ENCODE results near the gene CHFR.
"Not testable (repeated sequence)": the region's sequence is repeated elsewhere in the genome, so short reads cannot be mapped to it uniquely, and the experiment has no call there.

Gene CHFR

DNA sequence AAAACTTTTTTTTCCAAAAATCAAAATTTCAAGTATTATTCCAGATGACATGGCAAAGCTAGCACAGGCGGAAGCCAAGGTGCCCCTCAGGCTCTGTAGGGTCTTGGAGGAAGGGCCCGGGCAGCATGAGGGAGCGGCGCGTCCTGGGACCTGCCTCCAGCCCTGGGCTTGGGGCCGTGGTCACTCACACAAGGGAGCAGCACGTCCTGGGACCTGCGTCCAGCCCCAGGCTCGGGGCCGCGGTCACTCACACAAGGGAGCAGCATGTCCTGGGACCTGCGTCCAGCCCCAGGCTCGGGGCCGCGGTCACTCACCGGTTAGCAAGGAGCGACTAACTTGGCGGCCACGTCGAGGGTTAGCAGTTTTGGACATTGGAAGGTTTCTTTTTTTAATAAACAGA is 46.9 kb downstream of the CHFR start:
- no peak for DNase-seq (ENCODE audit: low read depth in 3 of 3)

DNA sequence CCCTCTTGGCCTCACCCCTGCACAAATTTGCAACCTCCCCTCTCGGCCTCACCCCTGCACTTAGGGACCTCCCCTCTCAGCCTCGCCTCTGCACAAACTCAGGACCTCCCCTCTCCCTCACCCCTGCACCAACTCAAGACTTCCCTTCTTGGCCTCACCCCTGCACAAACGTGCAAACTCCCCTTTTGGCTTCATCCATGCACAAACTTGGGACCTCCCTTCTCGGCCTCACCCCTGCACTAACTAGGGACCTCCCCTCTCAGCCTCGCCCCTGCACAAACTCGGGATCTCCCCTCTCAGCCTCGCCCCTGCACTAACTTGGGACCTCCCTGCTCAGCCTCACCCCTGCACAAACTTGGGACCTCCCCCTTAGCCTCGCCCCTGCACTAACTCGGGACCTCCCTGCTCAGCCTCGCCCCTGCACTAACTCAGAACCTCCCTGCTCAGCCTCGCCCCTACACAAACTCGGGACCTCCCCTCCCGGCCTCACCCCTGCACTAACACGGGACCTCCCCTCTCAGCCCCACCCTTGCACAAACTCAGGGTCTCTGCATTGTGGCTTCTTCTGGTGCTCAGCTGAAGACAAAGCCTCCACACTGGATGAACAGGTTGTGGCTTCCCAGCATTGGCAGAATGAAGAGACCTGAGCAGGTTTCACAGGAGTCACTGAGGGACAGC is 47.7 kb downstream of the CHFR start:
- DNase-seq (ENCODE audit: low read depth in 3 of 3), result no peak

DNA sequence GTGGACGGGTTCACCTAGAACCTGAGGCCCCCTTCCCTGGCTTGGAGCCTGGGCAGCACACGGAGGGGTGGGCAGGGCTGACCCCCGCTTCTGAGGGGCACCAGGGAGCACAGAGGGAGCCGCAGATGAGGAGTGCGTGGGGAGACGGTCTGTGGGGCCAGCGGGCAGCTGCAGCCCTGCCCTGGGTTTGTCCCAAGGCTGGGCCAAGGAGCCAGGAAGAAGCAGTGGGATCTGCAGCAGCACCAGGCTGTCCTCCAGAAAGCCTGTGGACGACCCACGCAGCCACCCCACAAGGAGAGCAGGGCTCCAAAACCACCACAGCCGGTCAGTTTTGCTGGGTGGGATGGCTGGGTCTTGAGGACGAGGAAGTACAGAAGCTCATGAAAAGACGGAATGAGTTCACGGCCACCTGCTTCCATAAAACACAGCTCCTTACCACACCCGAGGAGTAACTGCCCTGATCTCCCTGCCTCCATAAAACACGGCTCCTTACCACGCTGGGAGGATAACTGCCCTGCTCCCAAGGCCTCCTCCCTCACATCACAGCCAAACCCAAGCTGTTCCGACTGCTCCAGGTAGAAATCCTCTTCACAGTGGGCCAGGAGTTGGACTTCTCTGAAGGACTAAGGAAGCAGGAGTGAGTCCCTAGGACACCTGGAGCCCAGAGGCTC is 48.9 kb downstream of the CHFR start:
- no peak for DNase-seq (ENCODE audit: low read depth in 3 of 3)

DNA sequence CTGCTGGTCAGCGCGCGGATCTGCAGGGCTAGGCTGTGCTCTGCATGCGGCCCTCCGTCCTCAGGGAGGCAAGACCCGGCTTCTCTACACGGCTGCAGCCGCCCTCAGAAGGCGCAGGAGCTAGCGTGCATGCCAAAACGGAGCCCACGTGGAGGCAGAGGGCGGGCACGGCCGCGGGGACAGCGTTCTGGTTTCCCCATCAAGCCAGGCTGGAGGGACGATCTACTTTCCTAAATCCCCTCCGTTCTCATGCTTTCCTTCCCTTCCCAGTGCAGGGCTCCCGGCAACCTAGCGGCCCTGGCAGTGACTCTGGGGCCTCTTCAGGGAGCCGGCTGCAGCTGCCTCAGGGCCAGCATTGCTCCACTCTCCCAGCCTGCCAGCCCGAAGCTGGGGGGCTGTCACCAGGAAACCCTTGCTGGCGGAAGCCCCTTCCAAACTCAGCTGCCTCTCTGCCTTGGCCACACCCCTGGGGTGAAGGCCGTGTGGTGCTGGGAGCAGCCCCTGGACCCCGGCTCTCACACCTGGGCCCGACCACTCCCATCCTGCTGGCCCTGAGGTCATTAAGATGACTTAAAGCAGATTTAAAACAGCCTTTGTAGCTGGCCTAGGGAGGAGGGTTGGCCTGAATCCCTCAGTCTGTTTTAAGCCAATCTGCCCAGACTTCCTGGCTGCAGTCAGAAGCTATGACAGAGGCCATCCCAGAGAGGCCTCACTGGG is 49.6 kb downstream of the CHFR start:
- DNase-seq (ENCODE audit: low read depth in 3 of 3), result no peak

DNA sequence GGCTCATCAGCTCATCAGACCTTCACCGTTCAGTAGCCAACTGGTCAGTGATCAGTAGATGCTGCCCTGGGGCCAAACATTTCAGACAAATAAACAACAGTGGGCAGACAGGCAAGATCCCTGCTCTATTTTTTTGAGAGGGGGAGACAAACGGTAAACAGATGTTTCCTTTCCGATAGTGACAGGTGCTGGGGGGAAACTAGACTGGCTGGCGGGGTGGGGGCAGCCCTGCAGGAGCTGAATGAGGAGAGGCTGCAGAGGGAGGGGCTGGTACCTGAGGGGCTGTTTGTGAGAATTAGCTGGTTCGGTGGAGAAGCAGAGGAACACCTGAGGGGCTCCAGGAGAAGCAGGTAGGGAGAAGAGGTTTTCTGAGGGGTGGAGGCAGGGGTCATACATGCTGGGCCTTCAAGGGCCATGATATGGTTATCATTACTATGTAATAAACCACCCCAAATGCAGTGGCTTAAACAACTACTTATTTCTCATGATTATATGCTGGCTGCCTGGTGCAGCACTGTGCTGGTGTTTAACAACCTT is 50.5 kb downstream of the CHFR start:
- DNase-seq (ENCODE audit: low read depth in 3 of 3), result no peak

DNA sequence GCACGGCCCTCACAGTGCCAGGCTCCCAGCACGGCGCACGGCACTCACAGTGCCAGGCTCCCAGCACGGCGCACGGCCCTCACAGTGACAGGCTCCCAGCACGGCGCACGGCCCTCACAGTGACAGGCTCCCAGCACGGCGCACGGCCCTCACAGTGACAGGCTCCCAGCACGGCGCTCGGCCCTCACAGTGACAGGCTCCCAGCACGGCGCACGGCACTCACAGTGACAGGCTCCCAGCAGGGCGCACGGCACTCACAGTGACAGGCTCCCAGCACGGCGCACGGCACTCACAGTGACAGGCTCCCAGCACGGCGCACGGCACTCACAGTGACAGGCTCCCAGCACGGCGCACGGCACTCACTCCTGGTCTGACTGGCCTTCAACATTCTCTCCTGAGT is 51.2 kb downstream of the CHFR start:
- not testable (repeated sequence) for DNase-seq (ENCODE audit: low read depth in 3 of 3)

DNA sequence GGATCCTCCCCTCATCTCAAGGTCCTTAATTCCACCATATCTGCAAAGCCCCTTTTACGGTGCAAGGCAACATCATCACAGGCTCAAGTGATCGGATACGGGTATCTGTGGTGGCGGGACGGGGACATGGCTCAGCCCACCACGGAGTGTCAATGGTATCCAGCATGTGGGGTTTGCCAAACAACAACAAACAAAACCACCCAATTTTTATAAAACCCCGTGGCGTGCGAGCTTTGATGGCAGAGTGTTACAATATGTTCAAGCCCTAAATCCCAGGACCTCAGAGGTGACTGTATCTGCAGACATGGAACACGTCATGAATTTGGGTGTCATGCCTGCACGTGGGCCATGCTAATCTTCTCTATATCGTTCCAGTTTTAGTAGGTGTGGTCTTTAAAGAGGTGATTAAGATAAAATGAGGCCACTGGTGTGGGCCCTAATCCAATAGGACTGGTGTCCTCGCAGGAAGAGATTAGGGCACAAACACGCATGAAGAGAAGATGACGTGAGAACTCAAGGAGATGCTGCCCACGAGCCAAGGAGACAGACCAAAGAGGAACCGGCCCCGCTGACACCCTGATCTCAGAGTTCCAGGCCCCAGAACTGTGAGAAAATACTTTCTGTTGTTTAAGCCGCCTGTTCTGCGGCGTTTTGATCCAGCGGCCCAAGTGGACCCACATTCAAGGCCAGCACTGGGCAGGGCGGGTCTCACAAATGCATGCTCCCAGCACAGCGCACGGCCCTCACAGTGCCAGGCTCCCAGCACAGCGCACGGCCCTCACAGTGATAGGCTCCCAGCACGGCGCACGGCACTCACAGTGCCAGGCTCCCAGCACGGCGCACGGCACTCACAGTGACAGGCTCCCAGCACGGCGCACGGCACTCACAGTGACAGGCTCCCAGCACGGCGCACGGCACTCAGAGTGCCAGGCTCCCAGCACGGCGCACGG is 52.1 kb downstream of the CHFR start:
- DNase-seq (ENCODE audit: low read depth in 3 of 3), result no peak

DNA sequence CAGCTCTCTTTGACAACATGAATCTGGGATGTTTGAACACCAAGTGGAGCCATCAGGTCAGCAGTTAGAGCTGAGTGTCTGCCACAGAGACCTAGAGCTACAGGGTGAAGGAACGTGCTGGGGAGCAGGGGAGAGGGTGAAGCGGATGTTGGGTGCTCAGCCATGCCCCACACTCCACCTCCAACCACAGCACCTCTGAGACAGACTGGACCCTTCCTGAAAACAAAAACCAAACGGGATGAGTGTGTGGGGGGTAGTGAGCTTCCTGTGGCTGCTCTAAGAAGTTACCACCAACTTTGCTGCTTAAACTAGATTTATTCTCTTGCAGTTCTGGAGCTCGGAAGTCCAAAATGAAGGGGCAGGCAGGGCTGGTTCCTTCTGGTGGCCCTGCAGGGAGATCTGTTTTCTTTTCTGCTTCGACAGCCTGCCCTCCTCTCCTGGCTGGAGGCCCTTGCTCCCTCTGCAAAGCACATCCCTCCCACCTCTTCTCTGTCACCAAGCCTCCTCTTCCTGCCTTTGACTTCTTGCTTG is 53.2 kb downstream of the CHFR start:
- DNase-seq (ENCODE audit: low read depth in 3 of 3), result no peak

DNA sequence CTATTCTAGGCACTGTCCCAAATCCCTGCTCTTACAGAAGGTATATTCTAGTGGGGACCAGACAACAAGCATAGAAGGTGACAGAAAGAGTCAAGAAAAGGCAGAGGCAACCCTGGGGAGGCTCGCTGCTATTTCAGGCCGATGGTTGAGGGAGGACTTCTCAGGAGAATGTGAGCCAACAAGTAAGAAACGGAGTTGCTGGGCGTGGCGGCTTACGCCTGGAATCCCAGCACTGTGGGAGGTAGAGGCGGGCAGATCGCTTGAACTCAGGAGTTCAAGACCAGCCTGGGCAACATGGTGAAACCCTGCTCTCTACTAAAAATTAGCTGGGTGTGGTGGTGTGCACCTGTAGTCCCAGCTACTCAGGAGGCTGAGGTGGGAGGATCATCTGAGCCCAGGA is 54.1 kb downstream of the CHFR start:
- DNase-seq (ENCODE audit: low read depth in 3 of 3), result no peak

DNA sequence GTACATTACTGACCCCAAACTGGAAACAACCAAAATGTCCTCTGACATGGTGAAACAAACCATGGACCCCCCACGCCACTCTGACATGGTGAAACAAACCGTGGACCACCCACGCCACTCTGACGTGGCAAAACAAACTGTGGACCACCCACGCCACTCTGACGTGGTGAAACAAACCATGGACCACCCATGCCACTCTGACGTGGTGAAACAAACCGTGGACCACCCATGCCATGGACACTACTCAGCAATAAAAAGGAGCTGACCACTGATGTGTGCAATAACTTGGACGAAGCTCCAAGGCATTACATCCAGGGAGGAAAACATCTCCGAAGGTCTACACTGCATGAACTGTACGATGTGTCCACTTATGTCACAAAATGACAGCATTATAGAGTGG is 55.6 kb downstream of the CHFR start:
- DNase-seq (ENCODE audit: low read depth in 3 of 3), result no peak

DNA sequence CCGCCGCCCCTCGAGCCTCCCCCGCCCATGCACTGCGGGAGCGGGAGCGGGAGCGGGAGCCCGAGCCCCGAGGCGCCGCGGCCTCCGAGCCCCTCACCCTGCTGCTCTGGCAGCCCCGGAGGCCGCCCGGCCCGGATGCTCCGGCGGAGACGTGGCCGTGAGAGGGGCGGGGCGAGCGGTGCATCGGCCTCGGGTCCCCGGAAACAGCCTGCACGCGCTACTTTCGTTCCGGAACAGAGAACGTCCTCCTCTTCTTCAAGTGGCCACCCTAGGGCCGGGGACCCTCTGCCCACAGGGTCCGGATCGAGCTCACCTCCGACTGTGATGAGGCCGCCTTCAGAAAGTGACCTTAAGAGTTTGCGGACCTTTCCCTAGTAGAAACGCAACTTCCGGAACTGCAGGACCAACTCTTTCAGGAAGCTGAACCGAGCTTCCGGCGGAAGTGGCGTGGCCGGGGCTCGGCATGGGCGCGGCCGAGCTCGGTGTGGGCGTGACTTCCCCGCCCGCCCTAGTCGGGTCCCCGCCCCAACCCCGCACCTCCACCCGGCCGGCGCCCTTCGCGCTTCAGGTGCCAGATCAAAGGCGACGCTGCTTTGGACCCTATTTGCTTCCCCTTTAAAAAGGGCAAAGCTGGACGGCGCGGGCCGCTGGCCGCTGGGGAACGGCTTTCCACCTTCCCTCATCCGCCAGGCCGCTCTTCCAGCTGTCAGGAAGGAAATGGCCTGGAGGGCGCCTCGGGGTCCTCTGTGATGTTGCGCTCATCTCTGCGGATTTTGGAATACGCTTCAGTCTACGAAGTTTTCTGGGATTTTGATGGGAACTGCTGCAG is 58.5 kb downstream of the CHFR start, which contains the start of gene GOLGA3:
Gene GOLGA3, minus strand, starts transcription at position 164 of the 829 bp plus-strand sequence. CDS start 6,741 bp downstream, outside the sequence.
- peak; percentile 92 to 94 (median 94) for DNase-seq (ENCODE audit: low read depth in 3 of 3)

DNA sequence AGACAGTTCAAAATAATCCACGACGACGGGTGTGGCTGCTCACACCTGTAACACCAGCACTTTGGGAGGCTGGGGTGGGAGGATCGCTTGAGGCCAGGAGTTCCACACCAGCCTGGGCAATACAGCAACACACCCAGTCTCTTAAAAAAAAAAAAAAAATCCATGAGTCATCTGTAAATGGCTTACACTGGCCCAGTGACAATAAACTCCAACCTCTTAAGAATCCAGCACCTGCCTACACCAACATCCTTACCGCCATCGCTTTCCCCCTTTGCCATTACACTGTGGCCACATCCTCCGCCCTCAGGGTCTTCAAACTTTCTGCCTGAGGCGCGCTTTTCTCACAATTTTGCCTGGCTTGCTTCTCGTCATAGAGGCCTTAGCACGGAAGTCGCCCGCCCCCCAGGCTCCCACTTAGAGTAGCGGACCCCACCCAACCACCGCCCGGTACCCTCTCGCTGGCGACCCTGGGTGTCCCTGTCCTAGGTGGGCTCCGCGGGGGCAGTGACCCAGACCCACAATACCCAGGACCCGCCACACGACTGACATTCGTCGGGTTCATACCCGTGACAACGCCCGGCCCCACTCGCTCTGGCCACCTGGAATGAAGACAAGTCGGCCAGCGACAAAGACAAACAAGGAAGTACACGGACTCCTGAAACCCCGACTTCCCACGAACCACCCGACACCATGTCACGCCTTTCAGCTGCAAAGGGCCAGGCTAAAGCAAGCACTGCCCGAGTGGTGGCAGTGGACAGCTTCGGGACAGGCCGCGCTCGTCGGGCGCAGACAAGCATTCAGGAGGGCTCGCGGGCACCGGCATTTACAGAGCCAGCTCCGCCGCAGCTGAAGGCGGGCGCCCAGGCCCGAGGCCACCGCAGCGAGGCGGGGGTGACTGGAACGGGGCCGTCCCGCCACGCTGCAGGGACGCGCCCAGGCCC is 59.4 kb downstream of the CHFR start:
- DNase-seq (ENCODE audit: low read depth in 3 of 3), result no peak

DNA sequence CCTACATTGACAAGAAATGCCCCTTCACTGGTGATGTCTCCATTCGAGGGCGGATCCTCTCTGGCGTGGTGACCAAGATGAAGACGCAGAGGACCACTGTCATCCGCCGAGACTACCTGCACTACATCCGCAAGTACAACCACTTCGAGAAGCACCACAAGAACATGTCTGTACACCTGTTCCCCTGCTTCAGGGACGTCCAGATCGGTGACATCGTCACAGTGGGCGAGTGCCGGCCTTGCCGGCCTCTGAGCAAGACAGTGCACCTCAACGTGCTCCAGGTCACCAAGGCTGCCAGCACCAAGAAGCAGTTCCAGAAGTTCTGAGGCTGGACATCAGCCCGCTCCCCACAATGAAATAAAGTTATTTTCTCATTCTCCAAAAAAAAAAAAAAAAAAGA is 61.5 kb downstream of the CHFR start:
- DNase-seq (ENCODE audit: low read depth in 3 of 3), result no peak

DNA sequence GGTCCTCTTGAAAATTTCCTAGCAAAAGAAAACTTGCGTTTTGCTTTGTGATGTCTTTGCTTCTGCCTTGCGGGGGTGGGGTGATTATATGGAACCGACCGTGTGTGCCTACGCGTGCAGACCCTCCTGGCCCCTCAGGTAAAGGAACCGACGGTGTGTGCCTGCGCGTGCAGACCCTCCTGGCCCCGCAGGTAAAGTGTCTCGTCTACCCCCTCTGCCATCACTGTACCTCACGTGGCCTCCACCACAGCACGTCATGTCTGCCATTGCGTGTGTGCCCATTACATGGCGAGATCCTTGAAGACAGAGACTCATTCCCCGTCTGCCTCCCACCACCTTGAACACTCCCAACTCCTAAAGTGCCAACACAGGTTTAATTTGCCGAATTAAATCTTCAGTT is 62.3 kb downstream of the CHFR start:
- DNase-seq (ENCODE audit: low read depth in 3 of 3), result no peak

DNA sequence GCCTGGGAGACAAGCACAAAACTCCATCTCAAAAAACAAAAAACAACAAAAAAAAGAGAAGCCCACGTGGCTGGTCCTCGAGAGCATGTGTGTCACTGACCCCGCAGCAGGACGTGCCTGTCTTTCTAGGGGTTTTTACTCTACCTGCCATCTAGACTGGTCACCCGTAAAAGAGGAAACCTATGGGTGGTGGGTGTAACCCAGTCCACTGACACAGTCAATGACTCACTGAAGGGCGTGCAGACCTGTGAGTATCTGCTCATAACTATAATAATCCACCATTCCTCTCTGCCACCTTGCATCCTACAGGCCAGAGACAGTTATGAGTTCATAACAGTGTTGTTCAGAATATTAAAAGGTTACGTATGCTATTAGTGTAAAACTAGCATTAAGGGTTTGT is 63.4 kb downstream of the CHFR start:
- DNase-seq (ENCODE audit: low read depth in 3 of 3), result no peak

DNA sequence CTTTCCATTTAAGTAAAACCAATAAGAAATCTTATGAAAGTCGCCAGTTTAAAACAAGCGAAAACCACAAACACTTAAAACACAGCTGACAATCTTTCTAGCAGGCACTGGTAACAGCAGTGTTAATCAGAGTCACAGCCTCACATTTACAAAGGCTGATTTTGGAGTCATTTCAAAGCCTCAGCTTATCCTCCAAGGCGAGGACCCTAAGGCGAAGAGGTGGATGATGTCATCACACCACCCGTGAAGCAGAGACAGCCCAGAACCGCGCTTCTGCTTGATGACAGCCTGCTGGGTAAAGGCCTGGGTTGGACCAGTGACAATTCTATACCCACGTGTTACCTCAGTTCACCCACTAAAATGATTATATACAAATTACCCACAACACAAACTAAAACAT is 68.8 kb downstream of the CHFR start:
- no peak for DNase-seq (ENCODE audit: low read depth in 3 of 3)

DNA sequence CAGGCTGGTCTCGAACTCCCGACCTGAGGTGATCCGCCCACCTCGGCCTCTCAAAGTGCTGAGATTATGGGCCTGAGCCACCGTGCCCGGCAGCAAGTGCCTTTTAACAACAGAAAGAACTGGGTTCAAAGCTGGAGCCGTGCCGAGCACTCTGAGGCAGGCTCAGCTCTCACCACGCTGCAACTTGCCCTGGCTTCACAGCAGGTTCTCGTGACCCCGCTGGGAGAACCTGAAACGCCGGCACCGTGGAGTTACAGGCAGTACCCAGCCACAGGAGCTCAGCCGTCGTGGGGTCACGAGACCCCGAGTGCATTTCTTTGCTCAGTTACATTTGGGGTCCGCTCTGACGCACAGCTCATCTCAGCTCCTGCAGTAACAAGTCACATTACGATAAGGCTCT is 73.2 kb downstream of the CHFR start:
- DNase-seq (ENCODE audit: low read depth in 3 of 3), result no peak

DNA sequence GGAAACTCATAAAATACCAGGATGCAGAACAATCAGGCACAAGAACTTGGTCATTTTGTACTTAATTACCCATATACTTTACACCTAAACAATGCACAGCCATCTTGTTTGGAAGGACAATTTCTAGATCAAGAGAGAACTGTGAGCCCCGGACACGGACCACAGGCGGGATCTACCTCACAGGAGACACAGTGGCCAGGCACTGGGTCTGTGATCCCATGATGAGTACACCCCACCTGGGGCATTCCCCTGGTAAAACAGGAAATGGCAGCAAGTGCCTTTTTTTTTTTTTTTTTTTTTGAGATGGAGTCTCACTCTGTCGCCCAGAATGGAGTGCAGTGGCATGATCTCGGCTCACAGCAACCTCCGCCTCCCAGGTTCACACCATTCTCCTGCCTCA is 74.0 kb downstream of the CHFR start:
- no peak for DNase-seq (ENCODE audit: low read depth in 3 of 3)

DNA sequence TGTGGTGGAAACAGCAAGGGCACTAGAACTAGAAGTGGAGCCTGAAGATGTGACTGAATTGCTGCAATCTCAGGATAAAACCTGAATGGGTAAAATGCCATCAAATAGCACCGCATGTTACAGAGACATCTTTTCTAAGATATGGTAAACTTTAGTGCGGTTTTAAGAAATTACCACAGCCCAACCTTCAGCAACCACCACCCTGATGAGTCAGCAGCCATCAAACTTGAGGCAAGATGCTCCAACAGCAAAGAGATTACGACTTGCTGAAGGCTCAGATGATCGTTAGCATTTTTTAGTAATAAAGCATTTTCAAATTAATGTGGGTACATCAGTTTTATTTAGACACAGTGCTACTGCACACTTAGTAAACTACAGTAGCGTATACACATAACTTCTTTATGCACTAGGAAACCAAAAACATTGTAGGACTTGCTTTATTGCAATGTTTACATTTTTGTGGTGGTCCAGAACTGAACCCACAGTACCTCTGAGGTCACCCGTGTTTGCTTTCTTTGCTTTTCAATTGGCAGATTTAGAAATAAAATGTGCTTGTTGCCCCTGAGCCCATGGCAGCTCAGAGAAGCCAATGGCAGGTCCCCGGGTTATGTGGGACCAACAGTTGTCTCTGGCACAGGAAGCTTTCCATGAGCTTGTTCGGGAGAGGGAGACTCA is 74.6 kb downstream of the CHFR start:
- DNase-seq (ENCODE audit: low read depth in 3 of 3), result no peak

Measured in stimulated activated CD4-positive, alpha-beta T cell treated with anti-CD3 and anti-CD28 coated beads, TNF-alpha, amount 100 ng/mL, for 48 hours (primary cell).